Keratinocyte (primary cell): ENCODE data around the gene RPL39L. TPM values are rescaled to one million over a fixed set of nuclear protein-coding genes. Genes with fewer than 3 reads are reported as not detected.

Experiments
- DNase-seq: peaks from one replicate; pipeline ENCODE4 v3.0.0-alpha.2; 2011; ENCODE audit warnings: low read depth, missing footprints, low spot score
- FAIRE-seq: peaks from 2 replicates; lab custom pipeline; 2011; peaks lifted over from hg19 to GRCh38; lab: Jason Lieb, UNC
- H2AFZ ChIP-seq: 2 replicates; pipeline ENCODE4 v1.6.0; 2012; ENCODE audit warnings: low read length, control low read depth, inconsistent platforms; ENCODE audit not compliant: control insufficient read depth
- H3K27ac ChIP-seq: 2 replicates; pipeline ENCODE4 v1.5.1; 2011; ENCODE audit warnings: low read length; ENCODE audit not compliant: control insufficient read depth, insufficient read depth
- H3K27me3 ChIP-seq: 3 replicates; pipeline ENCODE4 v1.6.0; 2011; ENCODE audit warnings: low read length; ENCODE audit not compliant: control insufficient read depth, insufficient read depth; ENCODE audit errors: extremely low read depth
- H3K36me3 ChIP-seq, 2 experiments: 2 replicates in 1 of 2; 3 replicates in 1 of 2; pipeline ENCODE4 v1.5.1; 2011; ENCODE audit warnings: low read length in 2 of 2, mild to moderate bottlenecking in 1 of 2; ENCODE audit not compliant: control insufficient read depth in 2 of 2, insufficient read depth in 2 of 2; ENCODE audit errors: extremely low read depth in 1 of 2
- H3K4me1 ChIP-seq: 3 replicates; pipeline ENCODE4 v1.5.1; 2011; ENCODE audit warnings: low read length; ENCODE audit not compliant: control insufficient read depth, insufficient read depth; ENCODE audit errors: extremely low read depth
- H3K4me2 ChIP-seq: 3 replicates; pipeline ENCODE4 v1.6.0; 2011; ENCODE audit warnings: low read depth, low read length; ENCODE audit not compliant: control insufficient read depth, insufficient read depth; ENCODE audit errors: extremely low read depth
- H3K4me3 ChIP-seq, 3 experiments: fragments of 200-600 bp in 1 of 3; sonication (generic) in 1 of 3; 2 replicates in 2 of 3; 3 replicates in 1 of 3; pipeline ENCODE4 v1.5.1; 2011 to 2016; ENCODE audit warnings: low read length in 3 of 3, mild to moderate bottlenecking in 3 of 3, control low read depth in 2 of 3, inconsistent platforms in 1 of 3, low read depth in 1 of 3, mixed read lengths in 1 of 3, mixed run types in 1 of 3, moderate library complexity in 1 of 3; ENCODE audit not compliant: control insufficient read depth in 2 of 3, insufficient read depth in 2 of 3; ENCODE audit errors: extremely low read depth in 1 of 3
- H3K79me2 ChIP-seq: 2 replicates; pipeline ENCODE4 v1.6.0; 2012; ENCODE audit warnings: low read length; ENCODE audit not compliant: control insufficient read depth, insufficient read depth
- H3K9ac ChIP-seq: 3 replicates; pipeline ENCODE4 v1.6.0; 2011; ENCODE audit warnings: low read length; ENCODE audit not compliant: control insufficient read depth, insufficient read depth; ENCODE audit errors: extremely low read depth
- H3K9me1 ChIP-seq: 3 replicates; pipeline ENCODE4 v1.6.0; 2011; ENCODE audit warnings: low read length; ENCODE audit not compliant: control insufficient read depth, insufficient read depth; ENCODE audit errors: extremely low read depth
- H3K9me3 ChIP-seq: 2 replicates; pipeline ENCODE4 v1.5.1; 2012; ENCODE audit warnings: low read depth, low read length; ENCODE audit not compliant: control insufficient read depth
- H4K20me1 ChIP-seq: 3 replicates; pipeline ENCODE4 v1.6.0; 2011; ENCODE audit warnings: low read length; ENCODE audit not compliant: control insufficient read depth, insufficient read depth; ENCODE audit errors: extremely low read depth
- CTCF ChIP-seq, 3 experiments: IDR thresholded peaks in 1 of 3; conservative IDR thresholded peaks in 1 of 3; optimal IDR thresholded peaks in 1 of 3; 2 replicates in 2 of 3; 3 replicates in 1 of 3; pipeline versions ENCODE3 to v1.5.1; 2011; ENCODE audit warnings: low read length in 3 of 3, mild to moderate bottlenecking in 3 of 3, moderate library complexity in 2 of 3, control low read depth in 1 of 3, inconsistent platforms in 1 of 3; ENCODE audit not compliant: insufficient read depth in 2 of 3; ENCODE audit errors: extremely low read depth in 1 of 3
- EZH2 ChIP-seq: IDR thresholded peaks from one replicate; pipeline ENCODE4 v1.6.1; 2012; ENCODE audit warnings: inconsistent platforms, mild to moderate bottlenecking, low read length, moderate library complexity
- dilution Hi-C: fragments of 300-500 bp; cut with MboI; formaldehyde crosslinking; loops from one replicate; pipeline ENCODE4 v1.7.0; 2020; ENCODE audit warnings: low sequenced_read_pairs; ENCODE audit not compliant: extremely low pct_ligation_motif_present
- polyA minus RNA-seq, 3 experiments: library from RNA; depleted of rRNA, polyadenylated mRNA; stranded (reverse); fragments of >200 nt; gene quantifications; 1 replicate in 1 of 3; 2 replicates in 1 of 3; 3 replicates in 1 of 3; pipeline ENCODE4 v1.2.3, GENCODE V29; 2011
- polyA plus RNA-seq, 5 experiments: library from polyadenylated mRNA; depleted of rRNA in 3 of 5; stranded (reverse) in 3 of 5; stranded (forward) in 1 of 5; unstranded in 1 of 5; fragments of >200 nt; gene quantifications; 1 replicate in 1 of 5; 2 replicates in 3 of 5; 3 replicates in 1 of 5; pipeline versions ENCODE4 v1.2.1 to v1.2.3, GENCODE V29; 2011 to 2012; ENCODE audit warnings: missing spikeins in 2 of 5, low read depth in 1 of 5, low replicate concordance in 1 of 5

RPL39L gene
- polyA plus RNA-seq = 10.3 to 20.0 TPM (median 10.9 TPM) in 3 replicates
- 4.3 TPM for polyA plus RNA-seq (2011; ENCODE audit: low read depth)
- 6.0 and 7.1 TPM in 2 replicates for polyA plus RNA-seq (2011; cell fraction: cytosol; rRNA removed)
- polyA plus RNA-seq (2011; cell fraction: nucleus; rRNA removed) = 1.5 and 2.3 TPM in 2 replicates
- polyA plus RNA-seq (2012; ENCODE audit: low replicate concordance) = 11.2 and 26.7 TPM in 2 replicates
- polyA minus RNA-seq = 0.96 to 1.6 TPM (median 1.0 TPM) in 3 replicates
- polyA minus RNA-seq (2011; cell fraction: cytosol; rRNA and poly(A)+ RNA removed) = 10.4 TPM
- polyA minus RNA-seq (2011; cell fraction: nucleus; rRNA and poly(A)+ RNA removed) = 1.2 and 1.7 TPM in 2 replicates

- Histone ChIP-seq H3K9ac (peak within 1 kb of the TSS; percentile 83), H3K27ac (peak within 1 kb of the TSS; percentile 86), H3K4me2 (peak within 1 kb of the TSS; percentile 81), H3K27me3 (no peaks in the 10 kb centered on the region), H3K4me1 (peaks cover 11% of the 10 kb centered on the region), H3K36me3 (peaks cover 0 to 5% of the 10 kb centered on the region in 2 experiments), H4K20me1 (no peaks in the 10 kb centered on the region), H3K79me2 (no peaks in the 10 kb centered on the region), H2AFZ (peak within 1 kb of the TSS; percentile 100), H3K9me1 (no peaks in the 10 kb centered on the region), H3K9me3 (no peaks in the 10 kb centered on the region), H3K4me3 (peak within 1 kb of the TSS; percentile 48 to 79 (median 78))
- FAIRE-seq (no peak), DNase-seq (no peak)
- dilution Hi-C loops = no loop called here
- TF ChIP-seq CTCF (optimal IDR thresholded peaks at IDR 0.05 in 1 of 3, IDR thresholded peaks at IDR 0.05 in 1 of 3, conservative IDR thresholded peaks at IDR 0.05 in 1 of 3; ENCODE audit: extremely low read depth in 1 of 3, insufficient read depth in 2 of 3, low read length in 3 of 3) = peak; percentile 90 to 91 (median 90)
- no peak for TF ChIP-seq EZH2
Observed at GRCh38 chr3:187139126-187139894, at the start of gene RPL39L. Gene RPL39L (minus strand): TSS chr3:187139496. CDS start chr3:187121300, 18,196 bp downstream.

GRCh38 chr3:187188931-187189330, 49.6 kb upstream of the RPL39L start:
- no peak overlapping the region for H3K4me3 ChIP-seq
- dilution Hi-C loops = no loop called here
- no peaks in the 10 kb centered on the region for H3K27me3 ChIP-seq
- H4K20me1 ChIP-seq = no peaks in the 10 kb centered on the region
- no peak overlapping the region for H3K9ac ChIP-seq
- H3K4me1 ChIP-seq = peaks cover 16% of the 10 kb centered on the region
- H3K79me2 ChIP-seq = no peaks in the 10 kb centered on the region
- DNase-seq (no peak), FAIRE-seq (no peak)
- no peak overlapping the region for H3K27ac ChIP-seq
- no peaks in the 10 kb centered on the region for H3K9me1 ChIP-seq
- no peak overlapping the region for H2AFZ ChIP-seq
- TF ChIP-seq CTCF (optimal IDR thresholded peaks at IDR 0.05 in 1 of 3, IDR thresholded peaks at IDR 0.05 in 1 of 3, conservative IDR thresholded peaks at IDR 0.05 in 1 of 3; ENCODE audit: extremely low read depth in 1 of 3, insufficient read depth in 2 of 3, low read length in 3 of 3) (no peak), EZH2 (no peak)
- H3K4me2 ChIP-seq = no peak overlapping the region
- H3K9me3 ChIP-seq = no peaks in the 10 kb centered on the region
- H3K36me3 ChIP-seq = no peaks in the 10 kb centered on the region
